B cell (primary cell): ENCODE measurements around the gene SEPTIN7.

Source experiments
- EZH2 ChIP-seq: IDR thresholded peaks from 2 replicates; pipeline ENCODE4 v1.6.1; 2012; ENCODE audit warnings: borderline replicate concordance, low read depth, mild to moderate bottlenecking, moderate library complexity, low read length; ENCODE audit not compliant: insufficient read depth, poor library complexity, severe bottlenecking
- TF ChIP-seq, protein P1 (sequence below): fragments of 200-600 bp; IDR thresholded peaks from one replicate; pipeline ENCODE4 v1.8.0; 2022; ENCODE audit warnings: antibody characterized with exemption, mild to moderate bottlenecking

DNA sequence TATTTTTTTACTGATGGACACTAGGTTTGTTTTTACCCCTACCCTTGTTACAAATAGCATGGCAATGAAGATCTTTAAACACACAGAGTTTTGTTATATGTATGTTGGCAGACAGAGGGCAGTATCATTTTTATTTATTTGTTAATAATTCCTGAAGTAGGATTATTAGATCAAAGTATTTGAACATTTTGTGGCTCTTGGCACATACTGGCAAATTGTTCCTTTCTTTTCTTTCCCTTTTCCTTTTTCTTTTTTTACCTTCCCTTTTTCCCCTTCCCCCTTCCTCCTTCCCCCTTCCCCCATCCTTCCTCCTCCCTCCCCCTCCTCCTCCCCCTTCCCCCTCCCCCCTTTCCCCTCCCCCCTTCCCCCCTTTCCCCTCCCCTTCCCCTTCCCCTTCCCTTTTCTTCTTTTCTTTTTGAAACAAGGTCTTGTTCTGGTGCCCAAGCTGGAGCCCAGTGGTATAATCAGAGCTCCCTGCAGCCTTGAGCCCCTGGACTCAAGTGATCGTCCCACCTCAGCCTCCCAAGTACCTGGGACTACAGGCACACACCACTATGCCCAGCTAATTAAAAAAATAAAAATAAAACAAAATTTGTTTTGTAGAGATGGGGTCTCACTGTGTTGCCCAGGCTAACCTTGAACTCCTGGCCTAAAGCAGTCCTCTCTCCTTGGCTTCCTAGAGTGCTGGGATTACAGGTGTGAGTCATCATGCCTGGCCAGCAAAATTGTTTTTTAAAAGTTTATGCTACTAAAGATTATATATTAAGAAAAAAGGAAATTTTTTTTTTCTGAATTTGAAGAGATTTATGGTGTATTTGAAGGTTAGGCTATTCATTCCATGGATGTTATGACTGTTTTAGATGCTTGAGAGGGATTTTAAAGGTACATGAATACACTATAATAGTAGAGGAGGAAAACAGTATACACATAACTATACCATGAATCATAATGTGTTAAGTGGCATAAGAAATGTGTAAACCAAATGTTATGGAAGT is 39.3 kb downstream of the SEPTIN7 start:
- TF ChIP-seq, protein P1, sequence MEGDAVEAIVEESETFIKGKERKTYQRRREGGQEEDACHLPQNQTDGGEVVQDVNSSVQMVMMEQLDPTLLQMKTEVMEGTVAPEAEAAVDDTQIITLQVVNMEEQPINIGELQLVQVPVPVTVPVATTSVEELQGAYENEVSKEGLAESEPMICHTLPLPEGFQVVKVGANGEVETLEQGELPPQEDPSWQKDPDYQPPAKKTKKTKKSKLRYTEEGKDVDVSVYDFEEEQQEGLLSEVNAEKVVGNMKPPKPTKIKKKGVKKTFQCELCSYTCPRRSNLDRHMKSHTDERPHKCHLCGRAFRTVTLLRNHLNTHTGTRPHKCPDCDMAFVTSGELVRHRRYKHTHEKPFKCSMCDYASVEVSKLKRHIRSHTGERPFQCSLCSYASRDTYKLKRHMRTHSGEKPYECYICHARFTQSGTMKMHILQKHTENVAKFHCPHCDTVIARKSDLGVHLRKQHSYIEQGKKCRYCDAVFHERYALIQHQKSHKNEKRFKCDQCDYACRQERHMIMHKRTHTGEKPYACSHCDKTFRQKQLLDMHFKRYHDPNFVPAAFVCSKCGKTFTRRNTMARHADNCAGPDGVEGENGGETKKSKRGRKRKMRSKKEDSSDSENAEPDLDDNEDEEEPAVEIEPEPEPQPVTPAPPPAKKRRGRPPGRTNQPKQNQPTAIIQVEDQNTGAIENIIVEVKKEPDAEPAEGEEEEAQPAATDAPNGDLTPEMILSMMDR: no peak
- TF ChIP-seq EZH2: no peak
